ENCODE data around the gene RFPL2. TPM values are rescaled to one million over a fixed set of nuclear protein-coding genes. Genes with fewer than 3 reads are reported as not detected.

Gene RFPL2
- total RNA-seq, 1 experiment from 2014 or later = not detected

GRCh38 chr22:32246166-32246565, 41.3 kb upstream of the RFPL2 start:
- H3K27me3 ChIP-seq (replicated peaks; ENCODE audit: insufficient read depth, low read depth, low read length, poor library complexity) = no peaks in the 10 kb centered on the region
- H3K9me3 ChIP-seq (ENCODE audit: low read depth, low read length, poor library complexity, severe bottlenecking) = no peaks in the 10 kb centered on the region
- H3K4me1 ChIP-seq (ENCODE audit: insufficient read depth, low read length, poor library complexity, severe bottlenecking) = no peaks in the 10 kb centered on the region
- H3K4me3 ChIP-seq (ENCODE audit: low read depth, low read length, poor library complexity, severe bottlenecking) = no peak overlapping the region
- no peak for DNase-seq (ENCODE audit: low spot score)
- no TSS peak for BruUV-seq (replicated peaks)
- ChIA-PET POLR2A (ENCODE audit: low non-redundant PET) (no interaction called here), CTCF (interaction anchor here (1.1 kb wide), 1 partner anchor 20 kb away, joined by 3 read pairs; no protein-coding TSS in a partner anchor)
- H3K36me3 ChIP-seq (ENCODE audit: insufficient read depth, low read length, poor library complexity, severe bottlenecking) = no peaks in the 10 kb centered on the region
- TF ChIP-seq, protein P1, sequence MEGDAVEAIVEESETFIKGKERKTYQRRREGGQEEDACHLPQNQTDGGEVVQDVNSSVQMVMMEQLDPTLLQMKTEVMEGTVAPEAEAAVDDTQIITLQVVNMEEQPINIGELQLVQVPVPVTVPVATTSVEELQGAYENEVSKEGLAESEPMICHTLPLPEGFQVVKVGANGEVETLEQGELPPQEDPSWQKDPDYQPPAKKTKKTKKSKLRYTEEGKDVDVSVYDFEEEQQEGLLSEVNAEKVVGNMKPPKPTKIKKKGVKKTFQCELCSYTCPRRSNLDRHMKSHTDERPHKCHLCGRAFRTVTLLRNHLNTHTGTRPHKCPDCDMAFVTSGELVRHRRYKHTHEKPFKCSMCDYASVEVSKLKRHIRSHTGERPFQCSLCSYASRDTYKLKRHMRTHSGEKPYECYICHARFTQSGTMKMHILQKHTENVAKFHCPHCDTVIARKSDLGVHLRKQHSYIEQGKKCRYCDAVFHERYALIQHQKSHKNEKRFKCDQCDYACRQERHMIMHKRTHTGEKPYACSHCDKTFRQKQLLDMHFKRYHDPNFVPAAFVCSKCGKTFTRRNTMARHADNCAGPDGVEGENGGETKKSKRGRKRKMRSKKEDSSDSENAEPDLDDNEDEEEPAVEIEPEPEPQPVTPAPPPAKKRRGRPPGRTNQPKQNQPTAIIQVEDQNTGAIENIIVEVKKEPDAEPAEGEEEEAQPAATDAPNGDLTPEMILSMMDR (conservative IDR thresholded peaks at IDR 0.05; ENCODE audit: low read depth, low read length) = no peak
- no peak for TF ChIP-seq EZH2 (IDR thresholded peaks at IDR 0.05; ENCODE audit: borderline replicate concordance, low read depth, low read length, poor library complexity, severe bottlenecking)
- H3K27ac ChIP-seq (ENCODE audit: low read depth, low read length, poor library complexity, severe bottlenecking) = no peak overlapping the region
- intact Hi-C loops (cut with micrococcal nuclease; ENCODE audit: unreplicated experiment) = no loop called here

- no peak overlapping the region for H3K4me3 ChIP-seq (ENCODE audit: low read depth, low read length, poor library complexity, severe bottlenecking)
- POLR2A ChIA-PET (ENCODE audit: low non-redundant PET) = no interaction called here
- intact Hi-C loops (cut with micrococcal nuclease; ENCODE audit: unreplicated experiment) = no loop called here
- CTCF ChIA-PET = no interaction called here
- TF ChIP-seq, protein P1 (conservative IDR thresholded peaks at IDR 0.05; ENCODE audit: low read depth, low read length) = no peak
- no TSS peak for BruUV-seq (replicated peaks)
- no peaks in the 10 kb centered on the region for H3K36me3 ChIP-seq (ENCODE audit: insufficient read depth, low read length, poor library complexity, severe bottlenecking)
- H3K9me3 ChIP-seq (ENCODE audit: low read depth, low read length, poor library complexity, severe bottlenecking) = no peaks in the 10 kb centered on the region
- H3K27me3 ChIP-seq (replicated peaks; ENCODE audit: insufficient read depth, low read depth, low read length, poor library complexity) = no peaks in the 10 kb centered on the region
- no peak for DNase-seq (ENCODE audit: low spot score)
- peaks cover 2% of the 10 kb centered on the region for H3K4me1 ChIP-seq (ENCODE audit: insufficient read depth, low read length, poor library complexity, severe bottlenecking)
- no peak overlapping the region for H3K27ac ChIP-seq (ENCODE audit: low read depth, low read length, poor library complexity, severe bottlenecking)
Observed at GRCh38 chr22:32245042-32245441, 40.2 kb upstream of the RFPL2 start.

DNA sequence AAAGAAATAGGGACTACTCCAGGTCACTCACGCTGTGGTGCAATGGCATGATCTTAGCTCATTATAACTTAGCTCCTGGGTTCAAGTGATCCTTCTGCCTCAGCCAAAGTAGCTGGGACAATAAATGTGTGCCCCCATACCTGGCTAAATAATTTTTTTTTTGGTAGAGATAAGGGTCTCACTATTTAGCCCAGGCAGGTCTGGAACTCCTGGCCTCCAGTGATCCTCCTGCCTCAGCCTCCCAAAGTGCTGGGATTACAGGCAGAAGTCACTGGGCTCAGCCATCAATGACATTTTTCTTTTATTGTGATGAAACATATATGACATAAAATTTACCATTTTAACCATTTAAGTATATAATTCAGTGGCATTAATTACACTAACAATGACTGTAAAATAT, 39.7 kb upstream of the RFPL2 start:
- no peak overlapping the region for H3K27ac ChIP-seq (ENCODE audit: low read depth, low read length, poor library complexity, severe bottlenecking)
- BruUV-seq (replicated peaks) = no TSS peak
- no peaks in the 10 kb centered on the region for H3K27me3 ChIP-seq (replicated peaks; ENCODE audit: insufficient read depth, low read depth, low read length, poor library complexity)
- intact Hi-C loops (cut with micrococcal nuclease; ENCODE audit: unreplicated experiment) = no loop called here
- ChIA-PET POLR2A (ENCODE audit: low non-redundant PET) (no interaction called here), CTCF (no interaction called here)
- H3K36me3 ChIP-seq (ENCODE audit: insufficient read depth, low read length, poor library complexity, severe bottlenecking) = no peaks in the 10 kb centered on the region
- no peak for DNase-seq (ENCODE audit: low spot score)
- no peaks in the 10 kb centered on the region for H3K9me3 ChIP-seq (ENCODE audit: low read depth, low read length, poor library complexity, severe bottlenecking)
- no peak overlapping the region for H3K4me3 ChIP-seq (ENCODE audit: low read depth, low read length, poor library complexity, severe bottlenecking)
- TF ChIP-seq EZH2 (IDR thresholded peaks at IDR 0.05; ENCODE audit: borderline replicate concordance, low read depth, low read length, poor library complexity, severe bottlenecking) = no peak
- TF ChIP-seq, protein P1 (conservative IDR thresholded peaks at IDR 0.05; ENCODE audit: low read depth, low read length) = no peak
- H3K4me1 ChIP-seq (ENCODE audit: insufficient read depth, low read length, poor library complexity, severe bottlenecking) = peaks cover 7% of the 10 kb centered on the region
